Neural cell (in vitro differentiated cells): ENCODE measurements around the gene EZR. TPM values are rescaled to one million over a fixed set of nuclear protein-coding genes. Genes with fewer than 3 reads are reported as not detected.

ENCODE experiments used
- H2AFZ ChIP-seq: fragments of 200-600, 300-800 bp; sonication (generic), shearing (Covaris generic); 2 replicates; pipeline ENCODE4 v1.6.0; 2014; ENCODE audit warnings: low read depth, mild to moderate bottlenecking, antibody characterized with exemption, low read length, moderate library complexity
- H3F3A ChIP-seq: fragments of 200-600 bp; shearing (Covaris generic); 2 replicates; pipeline ENCODE4 v1.6.1; 2016; ENCODE audit warnings: mild to moderate bottlenecking, moderate library complexity, mixed read lengths, antibody characterized with exemption, low read length; ENCODE audit not compliant: insufficient read depth, poor library complexity, severe bottlenecking
- H3K27ac ChIP-seq: fragments of 200-600, 300-800 bp; sonication (generic), shearing (Covaris generic); 2 replicates; pipeline ENCODE4 v1.5.1; 2014; ENCODE audit warnings: mild to moderate bottlenecking, low read length, moderate library complexity
- H3K27me3 ChIP-seq: fragments of 300-800, 200-600 bp; sonication (generic), shearing (Covaris generic); 2 replicates; pipeline ENCODE4 v1.6.0; 2014; ENCODE audit warnings: mild to moderate bottlenecking, low read depth, low read length, moderate library complexity; ENCODE audit not compliant: insufficient read depth
- H3K36me3 ChIP-seq: fragments of 300-800, 200-600 bp; sonication (generic), shearing (Covaris generic); 2 replicates; pipeline ENCODE4 v1.5.1; 2014; ENCODE audit warnings: mild to moderate bottlenecking, antibody characterized with exemption, low read length, moderate library complexity; ENCODE audit not compliant: insufficient read depth
- H3K4me2 ChIP-seq: fragments of 300-800, 200-600 bp; sonication (generic), shearing (Covaris generic); 2 replicates; pipeline ENCODE4 v1.6.0; 2014; ENCODE audit warnings: mild to moderate bottlenecking, low read length
- H3K4me3 ChIP-seq: fragments of 300-800, 200-600 bp; sonication (generic), shearing (Covaris generic); 2 replicates; pipeline ENCODE4 v1.5.1; 2014; ENCODE audit warnings: mild to moderate bottlenecking, low read length, moderate library complexity
- H3K79me2 ChIP-seq: fragments of 200-600 bp; shearing (Covaris generic); replicated peaks from 2 replicates; pipeline ENCODE4 v1.6.0; 2014; ENCODE audit warnings: mild to moderate bottlenecking, low read length, moderate library complexity; ENCODE audit not compliant: insufficient read depth
- H3K9ac ChIP-seq: fragments of 300-800, 200-600 bp; sonication (generic), shearing (Covaris generic); 2 replicates; pipeline ENCODE4 v1.6.1; 2016; ENCODE audit warnings: mild to moderate bottlenecking, low read length, mixed read lengths
- H3K9me2 ChIP-seq: fragments of 200-600 bp; shearing (Covaris generic); 2 replicates; pipeline ENCODE4 v1.6.1; 2016; ENCODE audit warnings: mild to moderate bottlenecking, low read length, mixed read lengths; ENCODE audit not compliant: insufficient read depth
- H3K9me3 ChIP-seq: fragments of 200-600, 300-800 bp; sonication (generic), shearing (Covaris generic); 2 replicates; pipeline ENCODE4 v1.6.1; 2016; ENCODE audit warnings: mild to moderate bottlenecking, mixed run types, low read length, moderate library complexity, mixed read lengths
- H4K20me1 ChIP-seq: fragments of 200-600 bp; shearing (Covaris generic); 2 replicates; pipeline ENCODE4 v1.6.1; 2016; ENCODE audit warnings: mild to moderate bottlenecking, mixed run types; ENCODE audit not compliant: insufficient read depth
- CTCF ChIP-seq: fragments of 450-650 bp; IDR thresholded peaks from 2 replicates; pipeline ENCODE4 v1.5.1; 2014; ENCODE audit warnings: antibody characterized with exemption, mild to moderate bottlenecking, moderate library complexity; ENCODE audit not compliant: poor library complexity, severe bottlenecking
- EP300 ChIP-seq: fragments of 450-650 bp; conservative IDR thresholded peaks from 2 replicates; pipeline ENCODE4 v1.6.1; 2014; ENCODE audit warnings: antibody characterized with exemption, mild to moderate bottlenecking, moderate library complexity; ENCODE audit not compliant: poor library complexity, severe bottlenecking
- EZH2 ChIP-seq: fragments of 200-600, 300-800 bp; shearing (Covaris generic), sonication (generic); IDR thresholded peaks from 2 replicates; pipeline ENCODE4 v1.6.1; 2014; ENCODE audit warnings: antibody characterized with exemption, low read length, borderline replicate concordance, mild to moderate bottlenecking; ENCODE audit not compliant: insufficient read depth, poor library complexity, severe bottlenecking
- MXI1 ChIP-seq: fragments of 450-650 bp; conservative IDR thresholded peaks from 2 replicates; pipeline ENCODE4 v1.6.1; 2014; ENCODE audit warnings: antibody characterized with exemption, mild to moderate bottlenecking; ENCODE audit not compliant: poor library complexity, severe bottlenecking
- POLR2AphosphoS5 ChIP-seq: IDR thresholded peaks from 2 replicates; pipeline ENCODE4 v1.6.1; 2012
- RAD21 ChIP-seq: fragments of 450-650 bp; conservative IDR thresholded peaks from 2 replicates; pipeline ENCODE4 v1.6.1; 2014; ENCODE audit warnings: antibody characterized with exemption, mild to moderate bottlenecking, moderate library complexity
- REST ChIP-seq: IDR thresholded peaks from 2 replicates; pipeline ENCODE4 v1.6.1; 2012; ENCODE audit warnings: borderline replicate concordance
- SMC3 ChIP-seq: fragments of 450-650 bp; conservative IDR thresholded peaks from 2 replicates; pipeline ENCODE4 v1.6.1; 2014; ENCODE audit warnings: antibody characterized with exemption, mild to moderate bottlenecking, moderate library complexity; ENCODE audit not compliant: poor library complexity
- TAF1 ChIP-seq: IDR thresholded peaks from 2 replicates; pipeline ENCODE4 v1.6.1; 2012; ENCODE audit warnings: low read depth
- polyA plus RNA-seq: library from polyadenylated mRNA; depleted of rRNA; stranded (reverse); fragments of >200 nt; gene quantifications from 2 replicates; pipeline ENCODE4 v1.2.3, GENCODE V29; 2014

Gene EZR
- polyA plus RNA-seq, 1 donor from 2014 or later = 1.6 TPM

- Histone ChIP-seq H3K9ac (no peak overlapping the region), H3K4me3 (no peak overlapping the region), H4K20me1 (no peaks in the 10 kb centered on the region), H3K9me2 (no peaks in the 10 kb centered on the region), H3K27ac (no peak overlapping the region), H3F3A (no peaks in the 10 kb centered on the region), H3K36me3 (no peaks in the 10 kb centered on the region), H3K4me2 (no peak overlapping the region), H2AFZ (no peak overlapping the region), H3K79me2 (peaks cover 8% of the 10 kb centered on the region), H3K9me3 (no peaks in the 10 kb centered on the region), H3K27me3 (peaks cover 17% of the 10 kb centered on the region)
- TF ChIP-seq RAD21 = no peak
- no peak for TF ChIP-seq CTCF
- no peak for TF ChIP-seq MXI1
- no peak for TF ChIP-seq TAF1
- no peak for TF ChIP-seq EP300
- TF ChIP-seq EZH2 = no peak
- no peak for TF ChIP-seq SMC3
- TF ChIP-seq REST = no peak
- no peak for TF ChIP-seq POLR2AphosphoS5
Observed at GRCh38 chr6:158815379-158815724, 3.8 kb downstream of the EZR start.

GRCh38 chr6:158813032-158813431 lies 6.1 kb downstream of the EZR start:
- Histone ChIP-seq H3F3A (no peaks in the 10 kb centered on the region), H4K20me1 (no peaks in the 10 kb centered on the region), H3K36me3 (no peaks in the 10 kb centered on the region), H3K27me3 (peaks cover 9% of the 10 kb centered on the region), H3K9ac (no peak overlapping the region), H3K9me3 (no peaks in the 10 kb centered on the region), H3K4me2 (no peak overlapping the region), H2AFZ (no peak overlapping the region), H3K79me2 (peaks cover 8% of the 10 kb centered on the region), H3K27ac (no peak overlapping the region), H3K9me2 (no peaks in the 10 kb centered on the region), H3K4me3 (no peak overlapping the region)
- TF ChIP-seq MXI1 = no peak
- no peak for TF ChIP-seq RAD21
- no peak for TF ChIP-seq EP300

- TF ChIP-seq POLR2AphosphoS5 = no peak
- no peak for TF ChIP-seq EP300
- no peak for TF ChIP-seq SMC3
- TF ChIP-seq REST = no peak
- no peak for TF ChIP-seq MXI1
- TF ChIP-seq TAF1 = no peak
- no peak for TF ChIP-seq EZH2
- TF ChIP-seq CTCF = no peak
- no peak for TF ChIP-seq RAD21
- Histone ChIP-seq H3K79me2 (peaks cover 8% of the 10 kb centered on the region), H2AFZ (no peak overlapping the region), H3K9ac (no peak overlapping the region), H3F3A (no peaks in the 10 kb centered on the region), H3K27me3 (peaks cover 5% of the 10 kb centered on the region), H3K9me2 (no peaks in the 10 kb centered on the region), H4K20me1 (no peaks in the 10 kb centered on the region), H3K9me3 (no peaks in the 10 kb centered on the region), H3K4me2 (no peak overlapping the region), H3K4me3 (no peak overlapping the region), H3K27ac (no peak overlapping the region), H3K36me3 (no peaks in the 10 kb centered on the region)
Observed at GRCh38 chr6:158812611-158813010, 6.6 kb downstream of the EZR start.
